GM12864 (cell line): ENCODE data around the gene ERC2.
A peak's percentile ranks its signal among the peaks of the same experiment; 100 is the strongest.

Source experiments
- DNase-seq: peaks from one replicate; pipeline ENCODE4 v3.0.0-alpha.2; 2011; ENCODE audit warnings: low read depth
- H3K4me3 ChIP-seq: 2 replicates; pipeline ENCODE4 v1.5.1; 2011; ENCODE audit warnings: mild to moderate bottlenecking, low read depth, low read length, control low read depth
- CTCF ChIP-seq: IDR thresholded peaks from 2 replicates; pipeline ENCODE4 v1.5.1; 2011; ENCODE audit warnings: low read depth, mild to moderate bottlenecking, moderate library complexity, low read length, control low read depth, inconsistent platforms; ENCODE audit errors: missing control alignments

ERC2 gene

GRCh38 chr3:55723653-55724406 is 744.4 kb downstream of the ERC2 start:
- H3K4me3 ChIP-seq, result no peak overlapping the region
- TF ChIP-seq CTCF, result peak; percentile 41
- DNase-seq, result no peak

- DNase-seq, result no peak
- H3K4me3 ChIP-seq, result no peak overlapping the region
- peak; percentile 79 for TF ChIP-seq CTCF
These were observed 746.4 kb downstream of the ERC2 start for GRCh38 chr3:55721716-55722484.

- TF ChIP-seq CTCF, result peak; percentile 58
- DNase-seq, result no peak
These were observed 747.7 kb downstream of the ERC2 start for GRCh38 chr3:55720614-55721013.

GRCh38 chr3:55719508-55719907 is 748.8 kb downstream of the ERC2 start:
- H3K4me3 ChIP-seq, result no peak overlapping the region

More at GRCh38 chr3:55720614-55721013, 747.7 kb downstream of the ERC2 start:
- H3K4me3 ChIP-seq, result no peak overlapping the region

GRCh38 chr3:55719006-55719405 is 749.3 kb downstream of the ERC2 start:
- TF ChIP-seq CTCF, result no peak
- DNase-seq, result no peak
- H3K4me3 ChIP-seq, result no peak overlapping the region

More at GRCh38 chr3:55719508-55719907, 748.8 kb downstream of the ERC2 start:
- TF ChIP-seq CTCF, result no peak
- no peak for DNase-seq

- no peak overlapping the region for H3K4me3 ChIP-seq
- no peak for DNase-seq
- TF ChIP-seq CTCF, result no peak
These were observed 749.7 kb downstream of the ERC2 start for GRCh38 chr3:55718521-55718921.
